Neural cell (in vitro differentiated cells): ENCODE data around the gene STOML2. TPM values are rescaled to one million over a fixed set of nuclear protein-coding genes. Genes with fewer than 3 reads are reported as not detected.

Experiments
- H2AFZ ChIP-seq: fragments of 200-600, 300-800 bp; sonication (generic), shearing (Covaris generic); 2 replicates; pipeline ENCODE4 v1.6.0; 2014; ENCODE audit warnings: low read depth, mild to moderate bottlenecking, antibody characterized with exemption, low read length, moderate library complexity
- H3F3A ChIP-seq: fragments of 200-600 bp; shearing (Covaris generic); 2 replicates; pipeline ENCODE4 v1.6.1; 2016; ENCODE audit warnings: mild to moderate bottlenecking, moderate library complexity, mixed read lengths, antibody characterized with exemption, low read length; ENCODE audit not compliant: insufficient read depth, poor library complexity, severe bottlenecking
- H3K27ac ChIP-seq: fragments of 200-600, 300-800 bp; sonication (generic), shearing (Covaris generic); 2 replicates; pipeline ENCODE4 v1.5.1; 2014; ENCODE audit warnings: mild to moderate bottlenecking, low read length, moderate library complexity
- H3K27me3 ChIP-seq: fragments of 300-800, 200-600 bp; sonication (generic), shearing (Covaris generic); 2 replicates; pipeline ENCODE4 v1.6.0; 2014; ENCODE audit warnings: mild to moderate bottlenecking, low read depth, low read length, moderate library complexity; ENCODE audit not compliant: insufficient read depth
- H3K36me3 ChIP-seq: fragments of 300-800, 200-600 bp; sonication (generic), shearing (Covaris generic); 2 replicates; pipeline ENCODE4 v1.5.1; 2014; ENCODE audit warnings: mild to moderate bottlenecking, antibody characterized with exemption, low read length, moderate library complexity; ENCODE audit not compliant: insufficient read depth
- H3K4me2 ChIP-seq: fragments of 300-800, 200-600 bp; sonication (generic), shearing (Covaris generic); 2 replicates; pipeline ENCODE4 v1.6.0; 2014; ENCODE audit warnings: mild to moderate bottlenecking, low read length
- H3K4me3 ChIP-seq: fragments of 300-800, 200-600 bp; sonication (generic), shearing (Covaris generic); 2 replicates; pipeline ENCODE4 v1.5.1; 2014; ENCODE audit warnings: mild to moderate bottlenecking, low read length, moderate library complexity
- H3K79me2 ChIP-seq: fragments of 200-600 bp; shearing (Covaris generic); replicated peaks from 2 replicates; pipeline ENCODE4 v1.6.0; 2014; ENCODE audit warnings: mild to moderate bottlenecking, low read length, moderate library complexity; ENCODE audit not compliant: insufficient read depth
- H3K9ac ChIP-seq: fragments of 300-800, 200-600 bp; sonication (generic), shearing (Covaris generic); 2 replicates; pipeline ENCODE4 v1.6.1; 2016; ENCODE audit warnings: mild to moderate bottlenecking, low read length, mixed read lengths
- H3K9me2 ChIP-seq: fragments of 200-600 bp; shearing (Covaris generic); 2 replicates; pipeline ENCODE4 v1.6.1; 2016; ENCODE audit warnings: mild to moderate bottlenecking, low read length, mixed read lengths; ENCODE audit not compliant: insufficient read depth
- H3K9me3 ChIP-seq: fragments of 200-600, 300-800 bp; sonication (generic), shearing (Covaris generic); 2 replicates; pipeline ENCODE4 v1.6.1; 2016; ENCODE audit warnings: mild to moderate bottlenecking, mixed run types, low read length, moderate library complexity, mixed read lengths
- H4K20me1 ChIP-seq: fragments of 200-600 bp; shearing (Covaris generic); 2 replicates; pipeline ENCODE4 v1.6.1; 2016; ENCODE audit warnings: mild to moderate bottlenecking, mixed run types; ENCODE audit not compliant: insufficient read depth
- EP300 ChIP-seq: fragments of 450-650 bp; conservative IDR thresholded peaks from 2 replicates; pipeline ENCODE4 v1.6.1; 2014; ENCODE audit warnings: antibody characterized with exemption, mild to moderate bottlenecking, moderate library complexity; ENCODE audit not compliant: poor library complexity, severe bottlenecking
- EZH2 ChIP-seq: fragments of 200-600, 300-800 bp; shearing (Covaris generic), sonication (generic); IDR thresholded peaks from 2 replicates; pipeline ENCODE4 v1.6.1; 2014; ENCODE audit warnings: antibody characterized with exemption, low read length, borderline replicate concordance, mild to moderate bottlenecking; ENCODE audit not compliant: insufficient read depth, poor library complexity, severe bottlenecking
- MXI1 ChIP-seq: fragments of 450-650 bp; conservative IDR thresholded peaks from 2 replicates; pipeline ENCODE4 v1.6.1; 2014; ENCODE audit warnings: antibody characterized with exemption, mild to moderate bottlenecking; ENCODE audit not compliant: poor library complexity, severe bottlenecking
- POLR2AphosphoS5 ChIP-seq: IDR thresholded peaks from 2 replicates; pipeline ENCODE4 v1.6.1; 2012
- RAD21 ChIP-seq: fragments of 450-650 bp; conservative IDR thresholded peaks from 2 replicates; pipeline ENCODE4 v1.6.1; 2014; ENCODE audit warnings: antibody characterized with exemption, mild to moderate bottlenecking, moderate library complexity
- SMC3 ChIP-seq: fragments of 450-650 bp; conservative IDR thresholded peaks from 2 replicates; pipeline ENCODE4 v1.6.1; 2014; ENCODE audit warnings: antibody characterized with exemption, mild to moderate bottlenecking, moderate library complexity; ENCODE audit not compliant: poor library complexity
- TAF1 ChIP-seq: IDR thresholded peaks from 2 replicates; pipeline ENCODE4 v1.6.1; 2012; ENCODE audit warnings: low read depth
- polyA plus RNA-seq: library from polyadenylated mRNA; depleted of rRNA; stranded (reverse); fragments of >200 nt; gene quantifications from 2 replicates; pipeline ENCODE4 v1.2.3, GENCODE V29; 2014
- TF ChIP-seq, protein P1 (sequence below): IDR thresholded peaks from 2 replicates; pipeline ENCODE4 v1.6.1; 2012; ENCODE audit warnings: borderline replicate concordance
- TF ChIP-seq, protein P2 (sequence below): fragments of 450-650 bp; IDR thresholded peaks from 2 replicates; pipeline ENCODE4 v1.5.1; 2014; ENCODE audit warnings: antibody characterized with exemption, mild to moderate bottlenecking, moderate library complexity; ENCODE audit not compliant: poor library complexity, severe bottlenecking

The STOML2 gene
- polyA plus RNA-seq, 1 donor from 2014 or later = 98.3 TPM

DNA sequence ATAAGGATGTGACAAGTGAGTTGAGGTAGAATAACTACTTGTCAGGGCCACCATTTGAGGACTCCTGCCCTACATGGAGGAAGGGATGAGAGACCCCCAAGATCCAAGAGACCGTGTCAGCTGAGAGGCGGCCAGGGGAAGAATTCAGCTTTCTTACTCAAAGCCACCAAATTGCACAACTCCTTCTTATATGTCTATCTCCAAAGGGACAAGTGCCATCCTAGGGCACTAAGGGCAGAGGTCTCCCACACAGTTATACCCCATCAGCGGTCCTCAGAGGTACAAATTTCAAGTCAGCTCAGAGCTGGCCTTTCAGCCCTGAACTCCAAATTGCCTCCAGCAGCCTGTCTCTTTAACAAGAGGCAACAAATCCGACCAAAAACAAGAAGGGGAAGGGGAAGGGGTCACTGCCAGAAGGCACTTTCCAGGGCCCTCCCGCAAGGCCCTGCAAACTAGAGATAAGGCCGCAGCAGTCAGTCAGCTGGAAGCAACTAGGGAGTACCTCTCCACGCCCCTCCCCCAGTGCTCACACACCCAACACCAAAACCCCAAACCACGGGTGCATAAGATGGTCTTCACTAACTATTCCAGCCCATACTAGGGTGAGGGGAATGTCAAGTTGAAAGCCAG is 6.1 kb upstream of the STOML2 start:
- H3F3A ChIP-seq = peaks cover 2% of the 10 kb centered on the region
- TF ChIP-seq TAF1 (no peak), SMC3 (no peak), RAD21 (no peak), MXI1 (no peak), EP300 (no peak), EZH2 (no peak), POLR2AphosphoS5 (no peak)
- TF ChIP-seq, protein P1, sequence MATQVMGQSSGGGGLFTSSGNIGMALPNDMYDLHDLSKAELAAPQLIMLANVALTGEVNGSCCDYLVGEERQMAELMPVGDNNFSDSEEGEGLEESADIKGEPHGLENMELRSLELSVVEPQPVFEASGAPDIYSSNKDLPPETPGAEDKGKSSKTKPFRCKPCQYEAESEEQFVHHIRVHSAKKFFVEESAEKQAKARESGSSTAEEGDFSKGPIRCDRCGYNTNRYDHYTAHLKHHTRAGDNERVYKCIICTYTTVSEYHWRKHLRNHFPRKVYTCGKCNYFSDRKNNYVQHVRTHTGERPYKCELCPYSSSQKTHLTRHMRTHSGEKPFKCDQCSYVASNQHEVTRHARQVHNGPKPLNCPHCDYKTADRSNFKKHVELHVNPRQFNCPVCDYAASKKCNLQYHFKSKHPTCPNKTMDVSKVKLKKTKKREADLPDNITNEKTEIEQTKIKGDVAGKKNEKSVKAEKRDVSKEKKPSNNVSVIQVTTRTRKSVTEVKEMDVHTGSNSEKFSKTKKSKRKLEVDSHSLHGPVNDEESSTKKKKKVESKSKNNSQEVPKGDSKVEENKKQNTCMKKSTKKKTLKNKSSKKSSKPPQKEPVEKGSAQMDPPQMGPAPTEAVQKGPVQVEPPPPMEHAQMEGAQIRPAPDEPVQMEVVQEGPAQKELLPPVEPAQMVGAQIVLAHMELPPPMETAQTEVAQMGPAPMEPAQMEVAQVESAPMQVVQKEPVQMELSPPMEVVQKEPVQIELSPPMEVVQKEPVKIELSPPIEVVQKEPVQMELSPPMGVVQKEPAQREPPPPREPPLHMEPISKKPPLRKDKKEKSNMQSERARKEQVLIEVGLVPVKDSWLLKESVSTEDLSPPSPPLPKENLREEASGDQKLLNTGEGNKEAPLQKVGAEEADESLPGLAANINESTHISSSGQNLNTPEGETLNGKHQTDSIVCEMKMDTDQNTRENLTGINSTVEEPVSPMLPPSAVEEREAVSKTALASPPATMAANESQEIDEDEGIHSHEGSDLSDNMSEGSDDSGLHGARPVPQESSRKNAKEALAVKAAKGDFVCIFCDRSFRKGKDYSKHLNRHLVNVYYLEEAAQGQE = no peak
- TF ChIP-seq, protein P2, sequence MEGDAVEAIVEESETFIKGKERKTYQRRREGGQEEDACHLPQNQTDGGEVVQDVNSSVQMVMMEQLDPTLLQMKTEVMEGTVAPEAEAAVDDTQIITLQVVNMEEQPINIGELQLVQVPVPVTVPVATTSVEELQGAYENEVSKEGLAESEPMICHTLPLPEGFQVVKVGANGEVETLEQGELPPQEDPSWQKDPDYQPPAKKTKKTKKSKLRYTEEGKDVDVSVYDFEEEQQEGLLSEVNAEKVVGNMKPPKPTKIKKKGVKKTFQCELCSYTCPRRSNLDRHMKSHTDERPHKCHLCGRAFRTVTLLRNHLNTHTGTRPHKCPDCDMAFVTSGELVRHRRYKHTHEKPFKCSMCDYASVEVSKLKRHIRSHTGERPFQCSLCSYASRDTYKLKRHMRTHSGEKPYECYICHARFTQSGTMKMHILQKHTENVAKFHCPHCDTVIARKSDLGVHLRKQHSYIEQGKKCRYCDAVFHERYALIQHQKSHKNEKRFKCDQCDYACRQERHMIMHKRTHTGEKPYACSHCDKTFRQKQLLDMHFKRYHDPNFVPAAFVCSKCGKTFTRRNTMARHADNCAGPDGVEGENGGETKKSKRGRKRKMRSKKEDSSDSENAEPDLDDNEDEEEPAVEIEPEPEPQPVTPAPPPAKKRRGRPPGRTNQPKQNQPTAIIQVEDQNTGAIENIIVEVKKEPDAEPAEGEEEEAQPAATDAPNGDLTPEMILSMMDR = no peak
- H3K9ac ChIP-seq = no peak overlapping the region
- H3K4me3 ChIP-seq = peak overlapping the region; percentile 97
- H3K27me3 ChIP-seq = no peaks in the 10 kb centered on the region
- no peak overlapping the region for H3K4me2 ChIP-seq
- H3K79me2 ChIP-seq = peaks cover 45% of the 10 kb centered on the region
- H3K36me3 ChIP-seq = no peaks in the 10 kb centered on the region
- H3K9me2 ChIP-seq = no peaks in the 10 kb centered on the region
- H3K9me3 ChIP-seq = no peaks in the 10 kb centered on the region
- no peaks in the 10 kb centered on the region for H4K20me1 ChIP-seq
- H2AFZ ChIP-seq = no peak overlapping the region
- H3K27ac ChIP-seq = no peak overlapping the region

DNA sequence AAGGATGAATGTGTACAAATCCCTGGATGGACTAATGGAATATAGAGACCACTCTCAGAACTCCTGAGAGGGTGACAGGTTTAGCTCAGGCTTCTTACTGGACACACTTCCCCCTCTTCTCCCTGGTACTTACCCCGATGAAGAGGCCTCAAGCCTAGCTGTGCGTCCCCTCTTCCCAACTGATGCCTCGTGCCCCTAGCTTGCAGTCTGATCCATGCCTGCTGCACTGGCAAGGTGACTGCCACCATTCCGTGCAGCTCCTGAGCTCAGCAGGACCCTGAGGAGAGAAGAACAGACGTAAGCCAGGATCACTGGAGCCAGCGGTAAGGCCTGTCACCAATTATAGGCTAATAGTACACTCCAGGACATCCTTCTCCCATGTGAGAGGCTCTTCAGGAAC is 5.5 kb upstream of the STOML2 start:
- no peak overlapping the region for H3K9ac ChIP-seq
- H4K20me1 ChIP-seq = no peaks in the 10 kb centered on the region
- H3K9me3 ChIP-seq = no peaks in the 10 kb centered on the region
- H3K27ac ChIP-seq = no peak overlapping the region
- H3K9me2 ChIP-seq = no peaks in the 10 kb centered on the region
- no peak for TF ChIP-seq RAD21
- TF ChIP-seq, protein P1 = no peak
- no peak for TF ChIP-seq TAF1
- TF ChIP-seq MXI1 = no peak
- TF ChIP-seq EZH2 = no peak
- no peak for TF ChIP-seq POLR2AphosphoS5
- no peak overlapping the region for H3K4me3 ChIP-seq
- no peak overlapping the region for H3K4me2 ChIP-seq
- peaks cover 7% of the 10 kb centered on the region for H3F3A ChIP-seq
- H2AFZ ChIP-seq = no peak overlapping the region
- peaks cover 45% of the 10 kb centered on the region for H3K79me2 ChIP-seq
- no peaks in the 10 kb centered on the region for H3K36me3 ChIP-seq
- H3K27me3 ChIP-seq = no peaks in the 10 kb centered on the region
